ENCODE data around the gene RABGAP1L.

Gene RABGAP1L

GRCh38 chr1:174938281-174939007 is 779.1 kb downstream of the RABGAP1L start:
- no peak overlapping the region for H3K4me3 ChIP-seq (ENCODE audit: low read length)
- TF ChIP-seq, protein P1, sequence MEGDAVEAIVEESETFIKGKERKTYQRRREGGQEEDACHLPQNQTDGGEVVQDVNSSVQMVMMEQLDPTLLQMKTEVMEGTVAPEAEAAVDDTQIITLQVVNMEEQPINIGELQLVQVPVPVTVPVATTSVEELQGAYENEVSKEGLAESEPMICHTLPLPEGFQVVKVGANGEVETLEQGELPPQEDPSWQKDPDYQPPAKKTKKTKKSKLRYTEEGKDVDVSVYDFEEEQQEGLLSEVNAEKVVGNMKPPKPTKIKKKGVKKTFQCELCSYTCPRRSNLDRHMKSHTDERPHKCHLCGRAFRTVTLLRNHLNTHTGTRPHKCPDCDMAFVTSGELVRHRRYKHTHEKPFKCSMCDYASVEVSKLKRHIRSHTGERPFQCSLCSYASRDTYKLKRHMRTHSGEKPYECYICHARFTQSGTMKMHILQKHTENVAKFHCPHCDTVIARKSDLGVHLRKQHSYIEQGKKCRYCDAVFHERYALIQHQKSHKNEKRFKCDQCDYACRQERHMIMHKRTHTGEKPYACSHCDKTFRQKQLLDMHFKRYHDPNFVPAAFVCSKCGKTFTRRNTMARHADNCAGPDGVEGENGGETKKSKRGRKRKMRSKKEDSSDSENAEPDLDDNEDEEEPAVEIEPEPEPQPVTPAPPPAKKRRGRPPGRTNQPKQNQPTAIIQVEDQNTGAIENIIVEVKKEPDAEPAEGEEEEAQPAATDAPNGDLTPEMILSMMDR (conservative IDR thresholded peaks at IDR 0.05; ENCODE audit: low read depth, low read length), result no peak
- no peak for DNase-seq (ENCODE audit: low read depth)

DNA sequence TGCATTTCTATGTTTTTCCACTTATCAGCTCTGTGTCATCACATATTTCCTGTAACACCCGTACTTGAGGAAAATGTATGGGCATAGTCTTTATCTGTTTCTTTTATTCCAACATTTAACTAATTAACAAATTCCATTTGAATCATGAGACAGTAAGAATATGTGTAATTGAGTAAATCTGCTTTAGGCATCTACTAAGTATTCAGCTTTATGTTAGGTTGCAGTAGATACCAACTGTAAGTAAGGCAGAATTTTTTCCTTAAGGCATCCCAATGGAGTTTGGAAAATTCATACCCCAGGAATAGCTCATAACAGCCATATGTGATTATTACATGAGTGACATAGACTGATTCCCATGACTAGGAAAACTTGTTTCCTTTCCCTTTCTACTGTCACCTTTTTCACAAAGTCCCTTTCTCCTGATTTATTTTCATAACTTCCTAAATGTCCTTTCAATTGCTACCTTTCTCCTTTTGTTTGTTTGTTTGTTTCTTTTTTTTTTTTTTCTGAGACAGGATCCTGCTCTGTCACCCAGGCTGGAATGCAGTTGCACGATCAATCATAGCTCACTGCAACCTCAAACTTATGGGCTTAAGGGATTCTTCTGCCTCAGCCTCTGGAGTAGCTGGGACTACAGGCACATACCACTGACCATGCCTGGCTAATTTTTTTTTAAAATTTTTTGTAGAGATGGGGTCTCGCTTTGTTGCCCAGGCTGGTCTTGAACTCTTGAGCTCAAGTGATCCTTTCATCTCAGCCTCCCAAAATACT is 780.6 kb downstream of the RABGAP1L start:
- DNase-seq (ENCODE audit: low read depth), result peak; percentile 28
- H3K4me3 ChIP-seq (ENCODE audit: low read length), result no peak overlapping the region
- TF ChIP-seq, protein P1 (conservative IDR thresholded peaks at IDR 0.05; ENCODE audit: low read depth, low read length), result no peak

DNA sequence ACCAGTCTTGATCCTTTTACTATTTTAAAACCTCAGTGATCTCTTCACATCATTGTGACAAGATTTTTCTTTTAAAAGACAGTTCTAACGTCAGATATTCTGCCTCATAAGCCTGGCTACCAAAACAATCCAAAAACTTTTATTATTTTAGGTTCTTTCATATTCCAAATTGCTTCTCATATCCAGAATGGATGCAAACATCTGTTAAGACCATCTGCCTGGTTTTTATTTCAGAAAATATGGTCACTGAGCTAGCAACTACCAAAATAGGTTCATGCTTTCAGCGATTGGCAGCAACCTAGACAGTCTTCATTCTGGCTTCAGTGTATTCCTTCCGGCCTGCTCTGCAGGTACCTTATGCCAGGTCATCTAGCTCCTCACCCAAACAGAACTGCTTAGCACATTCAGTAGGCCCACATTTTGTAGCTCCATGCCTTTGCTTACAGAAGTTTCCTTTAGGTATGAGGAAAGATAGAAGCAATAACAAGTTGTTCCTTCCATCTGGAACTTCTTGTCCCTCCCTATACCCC is 781.4 kb downstream of the RABGAP1L start:
- TF ChIP-seq, protein P1 (conservative IDR thresholded peaks at IDR 0.05; ENCODE audit: low read depth, low read length), result no peak
- H3K4me3 ChIP-seq (ENCODE audit: low read length), result no peak overlapping the region
- no peak for DNase-seq (ENCODE audit: low read depth)

- TF ChIP-seq, protein P1 (conservative IDR thresholded peaks at IDR 0.05; ENCODE audit: low read depth, low read length), result no peak
- DNase-seq (ENCODE audit: low read depth), result no peak
- no peak overlapping the region for H3K4me3 ChIP-seq (ENCODE audit: low read length)
Measured at GRCh38 chr1:174942547-174943255, 783.4 kb downstream of the RABGAP1L start.

DNA sequence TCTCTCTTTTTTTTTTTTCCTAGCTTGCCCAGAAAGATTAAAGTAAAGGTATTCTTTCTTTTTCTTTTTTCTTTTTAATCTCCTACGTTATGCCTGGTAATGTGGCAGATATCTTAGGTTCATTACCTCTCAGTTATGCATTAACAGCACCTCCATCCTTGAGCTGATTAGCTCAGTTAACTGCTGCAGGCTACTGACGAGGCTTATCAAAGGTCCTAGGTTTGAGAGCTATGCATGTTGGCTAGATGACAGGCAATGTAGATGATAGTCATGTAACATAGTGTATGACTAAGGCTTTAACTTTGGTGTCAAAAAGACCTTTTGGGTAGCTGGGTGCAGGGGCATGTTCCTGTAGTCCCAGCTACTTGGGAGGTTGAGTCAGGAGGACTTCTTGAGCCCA is 786.7 kb downstream of the RABGAP1L start:
- DNase-seq (ENCODE audit: low read depth), result peak; percentile 82
- no peak overlapping the region for H3K4me3 ChIP-seq (ENCODE audit: low read length)
- TF ChIP-seq, protein P1 (conservative IDR thresholded peaks at IDR 0.05; ENCODE audit: low read depth, low read length), result no peak

DNA sequence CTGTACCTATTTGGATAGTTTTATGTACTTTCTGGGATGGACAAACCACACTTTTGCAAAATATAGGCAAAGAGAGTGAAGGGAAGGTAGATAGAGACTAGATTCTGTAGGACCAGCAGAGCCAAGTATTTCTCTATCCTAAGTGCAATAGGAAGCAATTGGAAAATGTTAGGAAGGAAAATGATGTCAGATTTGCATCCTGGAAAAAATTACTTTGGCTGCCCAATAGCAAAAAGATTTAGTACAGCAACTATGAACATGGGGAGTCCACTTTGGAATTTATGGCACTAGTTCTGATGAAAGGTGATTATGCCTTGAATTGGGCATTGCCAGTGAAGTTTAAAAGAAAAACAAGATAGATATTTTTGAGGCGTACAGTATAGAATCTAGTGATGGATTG is 789.7 kb downstream of the RABGAP1L start:
- TF ChIP-seq, protein P1 (conservative IDR thresholded peaks at IDR 0.05; ENCODE audit: low read depth, low read length), result no peak
- no peak for DNase-seq (ENCODE audit: low read depth)

More for the DNA sequence above, 789.7 kb downstream of the RABGAP1L start:
- H3K4me3 ChIP-seq (ENCODE audit: low read length), result no peak overlapping the region

All from retinal pigment epithelial cell (primary cell).